ENCODE measurements around the gene DOHH. TPM values are rescaled to one million over a fixed set of nuclear protein-coding genes. Genes with fewer than 3 reads are reported as not detected.
A peak's percentile ranks its signal among the peaks of the same experiment; 100 is the strongest.
"Not testable (repeated sequence)": the region's sequence is repeated elsewhere in the genome, so short reads cannot be mapped to it uniquely, and the experiment has no call there.

DOHH gene
- total RNA-seq, 3 donors from 2014 or later = 7.6 to 11.1 (median 10.4) TPM

DNA sequence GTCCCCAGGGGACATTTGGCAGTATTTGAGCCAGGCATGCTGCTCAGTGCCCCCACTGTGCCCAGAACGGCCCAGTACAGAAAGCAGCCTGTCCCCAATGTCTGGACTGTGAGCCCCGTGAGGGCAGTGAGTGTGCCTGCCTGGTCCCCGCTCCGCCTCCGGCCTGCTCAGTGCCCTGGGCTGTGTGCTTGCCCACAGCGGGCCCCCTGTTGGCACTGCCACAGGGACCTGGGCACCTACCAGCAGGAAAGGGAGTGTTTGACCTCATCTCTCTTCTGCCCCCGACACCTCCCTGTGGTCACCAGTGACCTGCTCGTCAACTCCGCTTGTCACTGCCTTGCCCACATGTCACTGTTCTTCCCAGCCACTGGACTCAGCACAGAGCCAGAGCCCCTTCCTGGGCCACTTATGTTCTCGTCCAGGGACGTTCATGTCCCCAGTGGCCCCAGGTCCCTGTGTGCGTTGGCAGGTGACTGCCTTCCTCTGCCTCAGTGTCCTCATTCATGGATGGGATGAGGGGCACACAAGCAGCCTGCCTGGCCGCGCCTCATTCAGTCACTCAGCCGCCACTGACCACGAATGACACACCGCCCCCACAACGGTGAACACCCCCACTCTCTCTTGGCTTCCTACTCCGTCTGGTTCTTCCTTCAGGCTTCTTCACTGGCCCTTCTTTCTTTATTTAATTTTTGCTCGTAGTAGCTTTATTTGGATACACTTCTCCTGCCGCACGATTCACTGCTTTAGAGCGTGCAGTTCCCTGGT, 8.5 kb upstream of the DOHH start:
- no peak for DNase-seq
- Histone ChIP-seq H3K4me1 (ENCODE audit: low read depth) (peaks cover 15% of the 10 kb centered on the region), H3K36me3 (ENCODE audit: low read depth) (no peaks in the 10 kb centered on the region), H3K9me3 (no peaks in the 10 kb centered on the region), H3K4me3 (no peak overlapping the region)
- no peak for ATAC-seq
- intact Hi-C loops (cut with DNase I, micrococcal nuclease) = no loop called here
- TF ChIP-seq, protein P1, sequence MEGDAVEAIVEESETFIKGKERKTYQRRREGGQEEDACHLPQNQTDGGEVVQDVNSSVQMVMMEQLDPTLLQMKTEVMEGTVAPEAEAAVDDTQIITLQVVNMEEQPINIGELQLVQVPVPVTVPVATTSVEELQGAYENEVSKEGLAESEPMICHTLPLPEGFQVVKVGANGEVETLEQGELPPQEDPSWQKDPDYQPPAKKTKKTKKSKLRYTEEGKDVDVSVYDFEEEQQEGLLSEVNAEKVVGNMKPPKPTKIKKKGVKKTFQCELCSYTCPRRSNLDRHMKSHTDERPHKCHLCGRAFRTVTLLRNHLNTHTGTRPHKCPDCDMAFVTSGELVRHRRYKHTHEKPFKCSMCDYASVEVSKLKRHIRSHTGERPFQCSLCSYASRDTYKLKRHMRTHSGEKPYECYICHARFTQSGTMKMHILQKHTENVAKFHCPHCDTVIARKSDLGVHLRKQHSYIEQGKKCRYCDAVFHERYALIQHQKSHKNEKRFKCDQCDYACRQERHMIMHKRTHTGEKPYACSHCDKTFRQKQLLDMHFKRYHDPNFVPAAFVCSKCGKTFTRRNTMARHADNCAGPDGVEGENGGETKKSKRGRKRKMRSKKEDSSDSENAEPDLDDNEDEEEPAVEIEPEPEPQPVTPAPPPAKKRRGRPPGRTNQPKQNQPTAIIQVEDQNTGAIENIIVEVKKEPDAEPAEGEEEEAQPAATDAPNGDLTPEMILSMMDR (IDR thresholded peaks at IDR 0.05) = no peak

DNA sequence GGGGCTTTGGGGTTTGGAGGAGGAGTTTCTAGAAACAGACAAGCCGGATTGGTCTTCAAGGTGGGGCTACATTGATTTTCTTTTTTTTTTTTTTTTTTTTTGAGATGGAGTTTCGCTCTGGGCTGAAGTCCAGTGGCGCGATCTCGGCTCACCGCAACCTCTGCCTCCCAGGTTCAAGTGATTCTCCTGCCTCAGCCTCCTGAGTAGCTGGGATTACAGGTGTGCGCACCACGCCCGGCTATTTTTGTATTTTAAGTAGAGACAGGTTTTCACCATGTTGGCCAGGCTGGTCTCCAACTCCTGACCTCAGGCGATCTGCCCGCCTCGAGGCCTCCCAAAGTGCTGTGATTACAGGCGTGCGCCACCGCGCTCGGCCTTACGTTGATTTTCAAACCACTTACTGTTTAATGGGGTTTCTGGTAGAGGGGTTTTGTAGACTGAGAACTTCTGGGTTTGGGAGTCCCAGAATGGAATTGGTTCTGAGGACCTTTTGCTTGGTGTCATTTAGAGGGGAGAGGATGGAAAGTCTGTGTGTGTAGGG, 7.7 kb upstream of the DOHH start:
- H3K9me3 ChIP-seq; H3K36me3 ChIP-seq (ENCODE audit: low read depth); H3K4me3 ChIP-seq; DNase-seq; intact Hi-C loops (cut with DNase I, micrococcal nuclease); ATAC-seq: not testable (repeated sequence)
- peaks cover 15% of the 10 kb centered on the region for H3K4me1 ChIP-seq (ENCODE audit: low read depth)

DNA sequence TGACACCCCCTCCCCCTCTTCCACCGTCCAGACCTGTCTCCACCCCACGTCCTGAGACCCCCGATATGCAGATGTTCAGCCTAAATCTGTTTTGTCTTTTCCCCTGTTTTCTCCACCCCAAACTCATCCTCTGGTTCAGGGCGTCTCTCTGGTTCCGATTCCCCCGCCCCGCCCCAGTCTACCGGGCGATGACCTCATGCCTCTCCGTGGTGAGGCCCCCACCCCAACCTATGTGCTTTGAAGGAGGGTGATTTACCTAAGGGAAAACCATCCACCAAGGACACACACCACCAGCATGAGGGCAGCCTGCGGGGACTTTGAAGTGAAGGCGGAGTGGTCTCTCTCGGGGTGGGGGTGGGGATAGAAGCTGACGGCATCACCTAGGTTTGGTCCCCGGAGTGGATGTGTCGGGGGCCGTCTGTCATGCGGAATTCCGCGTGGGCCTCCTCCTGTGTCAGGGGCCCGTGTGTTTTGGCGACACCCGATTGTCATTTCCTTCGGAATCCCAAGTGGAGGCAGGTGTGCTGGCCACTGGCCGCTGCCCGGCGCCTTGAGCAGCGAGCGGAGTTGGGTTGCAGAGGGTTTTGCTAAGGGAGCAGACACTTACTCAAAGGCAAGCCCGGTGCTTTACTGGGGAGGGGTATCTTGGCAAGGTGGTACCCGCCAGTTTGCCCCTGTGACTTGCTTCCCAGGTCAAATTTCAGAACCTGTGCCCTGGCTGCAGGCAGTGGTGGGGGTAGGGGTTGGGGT, 7.1 kb upstream of the DOHH start:
- ATAC-seq (no peak), DNase-seq (peak in 2 of 3 donors; percentile 41 to 58)
- Histone ChIP-seq H3K36me3 (ENCODE audit: low read depth) (no peaks in the 10 kb centered on the region), H3K4me3 (no peak overlapping the region), H3K4me1 (ENCODE audit: low read depth) (peaks cover 15% of the 10 kb centered on the region), H3K9me3 (no peaks in the 10 kb centered on the region)
- TF ChIP-seq, protein P1 (IDR thresholded peaks at IDR 0.05) = no peak
- intact Hi-C loops (cut with DNase I, micrococcal nuclease) = no loop called here

DNA sequence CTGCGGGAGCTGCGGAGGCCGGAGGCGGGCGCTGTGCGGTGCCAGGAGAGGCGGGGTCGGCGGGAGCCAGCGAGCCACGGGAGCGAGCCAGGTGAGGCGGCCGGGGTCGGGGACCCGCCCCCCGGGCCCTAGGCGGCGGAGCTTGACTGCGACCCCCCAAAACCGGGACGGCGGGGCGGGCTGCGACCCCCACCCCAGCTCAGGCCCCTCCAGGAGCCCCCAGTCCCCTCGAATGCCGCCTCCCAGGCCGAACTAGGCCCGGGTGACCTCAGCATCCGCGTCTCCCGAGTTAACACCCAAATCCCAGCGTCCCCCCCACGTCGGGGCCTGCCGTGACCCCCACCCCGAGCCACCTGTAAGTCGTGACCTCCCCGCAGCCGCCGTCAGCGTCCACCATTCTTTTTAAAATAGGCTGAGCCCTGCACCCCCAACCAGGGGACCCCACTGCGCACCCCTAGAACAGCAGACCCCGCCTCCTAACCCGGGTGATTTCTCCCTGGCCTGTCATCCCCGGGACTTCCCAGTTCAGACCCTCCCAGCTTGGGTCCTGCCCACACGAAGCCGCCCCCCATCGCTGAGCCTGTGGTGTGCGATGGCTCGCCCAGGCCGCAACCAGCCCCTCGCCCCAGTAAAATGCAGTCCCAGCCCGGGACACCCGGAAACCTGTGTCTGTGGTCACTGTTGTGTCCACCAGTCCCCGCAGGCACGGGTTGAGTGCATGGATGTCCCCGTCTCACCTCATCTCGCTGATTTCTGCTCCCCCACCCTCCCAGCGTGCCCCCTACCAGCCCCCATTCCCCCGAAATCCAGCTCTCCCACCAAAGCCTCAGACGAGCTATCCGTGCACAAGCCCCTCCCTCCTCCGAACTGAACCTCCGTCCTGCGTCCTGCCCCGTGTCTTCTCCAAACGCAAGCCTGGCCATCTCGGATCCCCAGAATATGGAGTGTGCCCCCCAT, 6.2 kb upstream of the DOHH start:
- Histone ChIP-seq H3K4me3 (peak overlapping the region; percentile 95), H3K4me1 (ENCODE audit: low read depth) (peaks cover 15% of the 10 kb centered on the region), H3K9me3 (no peaks in the 10 kb centered on the region), H3K36me3 (ENCODE audit: low read depth) (no peaks in the 10 kb centered on the region)
- intact Hi-C loops (cut with DNase I, micrococcal nuclease) = no loop called here
- TF ChIP-seq, protein P1 (IDR thresholded peaks at IDR 0.05) = no peak
- ATAC-seq = peak; percentile 1
- peak; percentile 51 to 84 (median 61) for DNase-seq

DNA sequence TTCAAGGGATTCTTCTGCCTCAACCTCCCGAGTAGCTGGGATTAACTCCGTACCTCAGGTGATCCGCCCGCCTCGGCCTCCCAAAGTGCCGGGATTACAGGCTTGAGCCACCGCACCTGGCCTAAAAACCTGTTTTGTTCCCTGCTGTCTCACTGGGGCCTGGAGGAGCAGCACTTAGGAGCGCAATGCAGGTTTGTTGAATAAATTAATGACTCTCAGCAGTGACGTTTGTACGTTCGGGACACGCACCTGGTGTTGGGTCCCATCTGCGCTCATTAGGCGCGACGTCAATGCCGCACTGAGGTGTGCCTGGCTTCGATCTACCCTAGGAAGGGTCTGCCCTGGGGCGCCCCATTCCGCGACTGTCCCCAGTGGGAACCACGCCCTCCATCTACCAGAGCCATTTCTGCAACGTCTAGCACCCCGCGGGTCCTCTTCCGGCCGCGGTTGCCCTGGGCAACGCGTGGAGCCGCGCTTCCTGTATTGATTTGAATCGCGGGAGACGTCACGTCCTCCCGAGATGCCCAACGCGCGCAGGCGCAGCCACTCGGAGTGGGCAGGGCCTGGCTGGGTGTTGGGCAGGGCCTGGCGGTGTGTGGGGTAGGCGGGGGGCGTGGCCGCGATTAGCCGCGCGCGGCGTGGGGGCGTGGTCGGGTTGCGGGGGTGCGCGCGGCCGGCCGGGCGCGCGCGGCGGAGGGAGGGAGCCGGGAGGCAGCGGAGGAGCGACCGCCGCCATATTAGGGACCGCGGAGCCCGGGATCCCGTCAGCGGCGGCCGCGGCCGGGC, 5.3 kb upstream of the DOHH start, which contains the start of gene FZR1:
Gene FZR1, plus strand, starts transcription at position 714 of the 786 bp plus-strand sequence. CDS start 16,679 bp downstream, outside the sequence.
- H3K4me1 ChIP-seq (ENCODE audit: low read depth) = peaks cover 19% of the 10 kb centered on the region
- DNase-seq (peak; percentile 99 to 100 (median 100)), ATAC-seq (peak; percentile 97)
- TF ChIP-seq, protein P1 (IDR thresholded peaks at IDR 0.05) = no peak
- H3K36me3 ChIP-seq (ENCODE audit: low read depth) = no peaks in the 10 kb centered on the region
- intact Hi-C loops (cut with DNase I, micrococcal nuclease) = no loop called here
- H3K9me3 ChIP-seq = no peaks in the 10 kb centered on the region
- peak within 1 kb of the TSS; percentile 95 for H3K4me3 ChIP-seq
